Stimulated activated CD8-positive, alpha-beta memory T cell treated with anti-CD3 and anti-CD28 coated beads, Interleukin-15, amount 100 ng/mL, for 4 hours (primary cell): Measurements from ENCODE around the gene TBXAS1.

ENCODE experiments used
- DNase-seq, 2 donors: peaks; one replicate each; pipeline ENCODE4 v3.0.0-alpha.2; 2020; ENCODE audit warnings: low read depth in 2 of 2

Gene TBXAS1

DNA sequence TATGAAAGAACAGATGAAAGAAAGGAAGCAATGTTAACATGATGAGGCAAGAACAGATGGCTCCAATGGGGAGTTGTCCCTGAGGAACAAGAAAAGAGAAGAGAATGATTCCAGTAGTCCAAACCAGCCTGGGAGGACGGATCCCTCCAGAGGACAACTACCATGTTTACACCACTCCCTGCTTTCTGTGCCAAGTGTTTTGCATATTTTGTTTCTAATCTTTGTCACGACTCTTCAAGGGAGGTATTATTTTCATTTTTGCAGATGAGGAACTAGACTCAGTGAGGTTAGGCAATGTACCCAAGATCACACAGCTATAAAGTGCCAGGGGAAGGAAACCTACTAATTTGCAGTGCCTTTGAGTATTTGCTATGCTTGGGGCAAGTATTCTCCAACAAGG is 117.5 kb downstream of the TBXAS1 start:
- DNase-seq, result no peak

DNA sequence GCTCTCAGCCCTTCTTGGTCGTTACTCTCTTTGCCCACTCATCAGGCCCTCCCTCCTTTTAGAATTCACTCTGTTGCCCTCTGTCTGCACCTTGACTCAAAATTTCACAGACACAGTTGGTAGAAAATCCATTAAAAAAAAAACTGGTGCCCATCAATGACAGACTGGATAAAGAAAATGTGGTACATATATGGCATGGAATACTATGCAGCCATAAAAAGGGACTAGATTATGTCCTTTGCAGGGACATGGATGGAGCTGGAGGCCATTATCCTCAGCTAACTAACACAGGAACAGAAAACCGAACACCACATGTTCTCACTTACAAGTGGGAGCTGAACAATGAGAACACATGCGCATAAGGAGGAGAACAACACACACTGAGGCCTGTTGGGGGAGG is 118.0 kb downstream of the TBXAS1 start:
- no peak for DNase-seq

DNA sequence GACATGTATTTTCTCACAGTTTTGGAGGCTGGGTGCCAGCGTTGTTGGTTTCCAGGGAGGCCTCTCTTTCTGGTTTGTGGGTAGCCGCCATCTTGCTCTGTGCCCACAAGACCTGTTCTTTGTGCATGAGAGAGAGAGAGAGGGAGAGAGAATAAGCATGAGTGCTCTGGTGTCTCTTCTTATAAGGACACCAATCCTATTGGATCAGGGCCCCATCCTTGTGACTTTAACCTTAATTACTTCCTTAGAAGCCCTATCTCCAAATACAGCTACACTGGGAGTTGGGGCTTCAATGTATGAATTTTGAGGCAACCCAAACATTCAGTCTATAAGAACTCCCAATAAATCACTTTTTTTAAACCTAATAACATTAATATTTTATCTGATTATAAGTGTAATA is 119.1 kb downstream of the TBXAS1 start:
- DNase-seq, result no peak

DNA sequence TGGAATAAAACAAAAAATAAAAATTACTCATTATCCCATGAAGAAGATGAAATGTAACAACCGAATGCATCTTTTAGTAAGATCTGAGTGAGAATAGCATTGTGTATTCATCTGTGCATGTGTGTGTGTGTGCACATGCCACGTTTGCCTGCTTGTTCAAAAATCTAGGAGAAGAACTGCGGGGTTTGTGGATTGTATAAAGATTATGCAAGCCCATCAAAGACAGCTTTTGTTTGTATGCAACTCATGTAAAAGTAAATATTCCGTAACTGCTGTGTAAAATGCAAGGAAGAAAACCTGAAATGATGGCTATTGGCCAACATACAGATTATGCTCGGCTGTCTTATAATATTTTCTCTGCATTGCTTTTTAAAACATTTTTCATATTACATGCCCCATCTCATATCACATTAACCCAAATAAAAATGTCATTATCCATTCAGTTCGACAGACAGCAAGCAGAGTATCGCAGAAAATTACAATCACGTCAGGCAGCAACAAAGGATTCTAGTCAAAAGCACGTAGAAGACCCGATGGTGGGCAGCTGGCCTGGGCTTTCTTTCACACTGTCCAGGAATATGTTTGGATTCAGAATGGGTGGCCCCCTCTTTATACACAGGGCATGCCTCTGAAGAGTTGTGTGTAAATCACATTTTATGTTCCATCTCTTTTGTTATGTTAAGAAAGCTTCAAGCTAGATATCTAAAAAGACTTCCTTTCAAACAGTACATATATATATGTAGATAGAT is 119.7 kb downstream of the TBXAS1 start:
- DNase-seq, result no peak

DNA sequence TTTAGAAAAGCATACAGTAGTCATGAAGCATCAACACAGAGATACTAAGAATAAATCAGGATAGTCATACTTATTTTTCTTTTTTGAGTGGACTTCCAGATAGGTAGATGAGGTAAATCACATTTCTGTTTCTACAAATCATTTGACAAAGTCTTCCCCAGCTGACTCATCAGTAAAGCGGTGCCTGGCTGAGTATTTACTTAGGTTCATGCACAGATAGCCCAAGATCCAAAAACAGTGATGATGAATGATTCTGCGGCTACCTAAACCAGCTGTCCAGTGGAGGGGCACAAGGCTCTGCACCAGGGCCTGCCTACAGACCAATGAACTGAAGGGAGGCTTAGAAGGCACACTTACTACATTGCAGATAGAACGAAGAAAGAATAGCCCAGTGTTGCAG is 120.6 kb downstream of the TBXAS1 start:
- no peak for DNase-seq

DNA sequence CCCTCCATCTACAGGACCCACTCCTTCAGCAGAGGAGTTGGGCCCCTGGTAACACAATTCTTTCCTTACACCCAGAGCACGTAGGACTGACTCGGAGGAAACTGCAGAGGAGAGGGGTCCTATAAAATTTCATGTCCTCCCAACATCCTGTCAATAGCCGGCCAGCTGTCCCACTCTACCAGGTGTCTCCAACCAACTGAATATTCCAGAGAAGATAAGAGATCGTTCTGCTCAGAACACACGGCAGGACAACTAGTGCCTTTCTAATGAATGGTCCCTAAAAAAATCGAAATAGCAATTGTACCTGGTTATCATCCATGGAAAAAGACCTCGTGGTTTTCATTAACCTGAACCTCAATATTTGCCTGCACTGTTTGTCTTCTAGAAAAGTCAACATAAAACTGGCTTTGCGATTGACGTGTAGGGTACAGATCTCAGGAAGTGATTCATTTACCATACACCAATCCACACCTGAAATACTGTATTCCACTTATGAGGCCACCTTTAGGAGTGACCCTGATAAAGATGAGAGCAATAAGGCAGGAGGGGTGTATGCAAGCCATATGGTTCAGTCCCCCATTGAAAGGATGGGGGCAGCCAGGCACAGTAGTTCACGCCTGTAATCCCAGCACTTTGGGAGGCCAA is 121.9 kb downstream of the TBXAS1 start:
- no peak for DNase-seq

DNA sequence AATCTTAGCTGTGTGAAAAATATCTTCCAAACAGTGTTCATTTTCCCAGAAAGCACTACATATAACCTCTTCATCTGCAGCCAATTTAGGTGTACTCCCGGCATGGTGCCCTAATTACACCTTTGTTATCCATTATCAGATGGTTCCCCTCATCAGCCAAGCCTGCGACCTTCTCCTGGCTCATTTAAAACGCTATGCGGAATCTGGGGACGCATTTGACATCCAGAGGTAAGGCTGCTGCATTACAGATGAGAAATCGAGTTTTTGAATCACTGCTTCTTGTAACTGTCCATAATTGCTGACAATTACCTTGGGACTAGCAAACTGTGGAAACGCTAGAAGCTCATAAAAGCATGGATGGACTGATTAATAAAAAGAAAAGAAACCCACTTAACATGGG is 124.2 kb downstream of the TBXAS1 start:
- no peak for DNase-seq

DNA sequence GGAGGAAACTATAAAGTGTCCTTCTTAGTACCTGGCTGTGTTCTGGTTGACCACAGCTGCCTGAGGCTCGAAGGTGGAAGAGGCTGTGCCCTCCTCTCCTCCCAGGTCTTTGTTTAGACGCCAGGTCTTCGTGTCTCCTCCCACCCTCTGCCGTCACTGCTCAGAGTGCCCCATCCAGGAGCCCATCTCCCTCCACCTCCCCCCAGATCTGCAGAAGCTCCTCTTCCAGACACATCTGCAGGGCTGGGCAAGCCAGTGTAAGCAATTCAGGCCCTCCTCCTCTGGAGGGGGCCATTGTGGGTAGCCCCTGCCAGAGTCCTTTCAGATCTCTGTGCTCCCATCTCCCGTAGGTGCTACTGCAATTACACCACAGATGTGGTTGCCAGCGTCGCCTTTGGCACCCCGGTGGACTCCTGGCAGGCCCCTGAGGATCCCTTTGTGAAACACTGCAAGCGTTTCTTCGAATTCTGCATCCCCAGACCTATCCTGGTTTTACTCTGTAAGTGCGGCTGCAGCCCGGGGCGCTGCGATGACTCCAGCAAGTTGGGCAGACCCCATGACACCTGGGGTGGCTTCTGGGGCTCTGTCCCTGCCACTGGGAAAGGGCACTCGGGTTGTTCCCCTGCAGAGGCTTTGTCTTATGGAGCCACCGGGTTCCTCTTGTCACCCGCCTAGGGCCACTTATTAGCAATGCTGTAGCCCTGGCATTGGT is 126.2 kb downstream of the TBXAS1 start:
- DNase-seq, result no peak

DNA sequence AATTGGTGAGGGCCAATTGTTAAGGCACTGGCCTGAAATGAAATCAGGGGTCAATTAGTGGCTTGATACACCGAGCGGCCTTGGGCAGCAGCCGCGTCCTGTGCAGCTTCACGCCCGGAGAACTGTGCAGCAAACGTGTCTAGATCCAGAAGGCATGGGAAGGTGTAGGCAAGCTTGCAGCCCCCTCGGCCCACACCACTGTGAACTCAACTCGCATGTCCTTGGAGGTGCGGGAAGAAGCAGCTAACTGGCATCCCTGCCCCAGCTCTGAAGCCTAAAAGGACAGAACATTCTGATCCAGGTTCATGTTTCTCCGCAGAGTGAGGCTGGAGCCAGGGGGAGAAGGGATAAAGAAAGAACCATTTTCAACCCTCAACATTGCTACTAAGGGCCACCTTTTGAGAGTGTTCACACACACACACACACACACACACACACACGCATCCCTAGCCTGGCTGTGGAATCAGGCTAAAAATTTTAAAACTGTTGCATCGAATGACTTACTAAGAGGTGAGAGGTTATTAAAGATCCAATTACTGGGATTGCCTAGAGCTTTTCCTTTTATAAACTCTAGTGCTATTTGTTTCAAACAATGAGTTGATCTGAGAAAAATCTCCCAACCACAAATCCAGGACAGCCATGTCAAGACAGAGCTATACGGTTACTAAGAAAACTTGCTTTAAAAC is 129.7 kb downstream of the TBXAS1 start:
- DNase-seq, result no peak

DNA sequence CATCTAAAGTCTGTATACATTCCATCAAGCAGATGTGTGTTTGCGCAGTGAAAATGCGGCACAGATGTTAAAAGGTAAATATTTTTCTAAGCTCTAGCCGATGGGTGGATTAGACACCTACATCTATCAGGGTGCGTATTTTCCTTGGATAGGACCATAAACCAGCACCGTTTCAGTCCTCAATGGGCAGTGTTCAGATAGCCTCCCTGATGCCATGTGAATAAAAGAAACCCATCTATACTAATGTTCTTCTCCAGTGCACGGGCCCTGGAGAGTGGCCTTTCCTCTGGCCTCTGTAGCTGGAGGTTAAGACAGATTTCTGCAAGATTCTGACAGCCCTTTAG is 130.2 kb downstream of the TBXAS1 start:
- no peak for DNase-seq

DNA sequence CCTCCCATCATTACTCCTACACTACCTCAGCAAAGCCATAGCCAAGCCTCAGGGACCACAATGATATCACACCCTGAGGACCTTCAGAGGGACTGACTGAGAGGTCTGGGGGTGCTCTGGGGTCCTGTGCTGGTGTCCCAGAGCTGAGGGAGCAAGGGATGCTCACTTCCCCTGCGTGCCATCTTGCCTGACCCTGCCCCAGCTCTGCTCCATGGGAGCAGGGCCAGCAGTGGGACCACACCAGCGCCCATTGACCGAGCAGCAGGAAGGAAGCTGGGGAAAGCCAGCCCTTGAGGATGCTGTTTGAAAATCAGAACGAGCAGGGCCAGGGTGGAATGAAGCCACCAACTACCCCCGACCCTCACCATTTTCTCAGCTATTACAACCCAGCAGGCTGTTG is 130.7 kb downstream of the TBXAS1 start:
- no peak for DNase-seq

DNA sequence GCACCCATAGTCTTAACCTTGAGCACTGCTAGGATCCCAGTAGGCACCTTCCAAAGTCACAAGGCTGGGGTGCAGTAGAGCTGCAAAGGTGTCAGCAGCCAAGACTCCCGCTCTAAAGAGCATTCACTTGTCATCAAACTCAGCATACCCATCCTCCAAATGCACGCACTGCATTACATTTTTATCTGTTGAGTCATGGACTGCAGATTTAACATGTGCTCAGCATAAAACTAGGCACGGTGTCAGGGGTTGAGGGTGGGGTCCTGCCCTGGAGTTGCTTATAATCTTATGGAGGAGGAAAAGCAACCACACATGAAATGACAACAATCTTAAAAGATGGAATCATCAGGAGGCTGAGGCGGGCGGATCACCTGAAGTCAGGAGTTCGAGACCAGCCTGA is 131.1 kb downstream of the TBXAS1 start:
- no peak for DNase-seq

DNA sequence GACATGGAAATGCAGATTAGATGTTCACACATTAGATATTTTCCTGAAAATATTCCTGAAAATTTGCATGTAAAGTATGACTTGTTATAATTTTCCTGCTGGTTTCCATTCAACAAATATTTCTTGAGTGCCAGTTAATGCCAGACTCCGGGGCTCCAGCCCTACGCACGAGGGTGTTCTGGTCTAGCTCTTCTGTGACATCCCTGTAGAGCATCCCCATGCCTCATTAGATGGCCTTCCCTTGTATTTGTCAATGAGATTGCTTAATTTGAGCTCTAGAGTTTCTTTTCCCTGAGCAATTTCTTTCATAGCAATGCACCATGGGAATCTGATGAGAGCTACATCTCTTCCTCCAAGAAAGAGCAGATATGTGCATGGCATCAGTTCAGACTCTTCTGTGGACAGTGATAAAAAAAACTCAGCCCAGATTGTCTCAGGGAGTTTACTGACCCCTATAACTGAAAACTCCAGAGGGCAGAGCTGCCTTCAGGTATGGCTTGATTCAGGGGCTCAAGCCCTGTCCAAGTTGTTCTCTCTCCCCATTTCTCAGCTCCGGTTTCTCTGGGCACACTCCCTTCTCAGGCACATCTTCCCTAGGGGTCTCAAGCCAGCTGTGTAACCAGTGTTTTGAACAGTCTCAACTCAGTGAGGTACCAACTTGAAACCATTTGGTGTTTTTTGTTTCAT is 137.0 kb downstream of the TBXAS1 start:
- DNase-seq, result no peak

DNA sequence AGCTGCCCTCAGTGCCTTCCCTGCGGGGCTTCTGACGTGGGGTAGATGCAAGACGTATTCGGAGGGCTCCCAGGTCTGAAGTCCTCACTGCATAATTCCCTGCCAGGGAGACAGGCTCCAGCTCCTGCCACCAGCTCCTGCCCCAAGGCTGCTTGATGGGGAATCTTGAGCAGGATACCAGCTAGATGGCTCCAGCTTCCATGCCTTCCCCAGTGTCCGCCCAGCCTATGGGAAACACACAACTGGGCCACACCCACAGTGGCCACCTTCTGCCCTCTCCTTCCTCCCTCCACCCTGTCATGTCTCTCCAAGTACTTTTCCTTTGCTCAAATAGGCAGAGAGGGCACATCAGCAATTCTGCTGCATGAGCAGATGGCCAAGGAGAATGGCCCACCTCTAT is 137.9 kb downstream of the TBXAS1 start:
- no peak for DNase-seq

DNA sequence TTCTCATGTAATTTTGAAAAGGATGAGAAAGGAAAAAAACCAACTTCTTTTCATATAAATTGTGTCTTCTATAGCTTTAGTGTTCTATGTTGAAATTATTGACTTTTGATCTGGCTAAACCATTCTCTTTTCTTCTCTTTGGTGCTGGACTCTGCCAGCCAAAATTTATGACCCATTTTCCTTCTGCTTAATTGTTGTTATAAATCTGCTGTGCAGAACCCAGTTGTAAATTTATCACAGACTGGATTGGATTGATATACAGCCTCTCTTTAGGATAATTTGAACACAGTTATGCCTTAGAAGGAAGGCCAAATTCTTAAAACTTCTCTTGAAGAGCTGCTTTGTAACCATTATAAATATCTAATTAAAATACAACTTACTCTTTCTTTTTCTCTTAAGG is 139.9 kb downstream of the TBXAS1 start:
- DNase-seq, result no peak

DNA sequence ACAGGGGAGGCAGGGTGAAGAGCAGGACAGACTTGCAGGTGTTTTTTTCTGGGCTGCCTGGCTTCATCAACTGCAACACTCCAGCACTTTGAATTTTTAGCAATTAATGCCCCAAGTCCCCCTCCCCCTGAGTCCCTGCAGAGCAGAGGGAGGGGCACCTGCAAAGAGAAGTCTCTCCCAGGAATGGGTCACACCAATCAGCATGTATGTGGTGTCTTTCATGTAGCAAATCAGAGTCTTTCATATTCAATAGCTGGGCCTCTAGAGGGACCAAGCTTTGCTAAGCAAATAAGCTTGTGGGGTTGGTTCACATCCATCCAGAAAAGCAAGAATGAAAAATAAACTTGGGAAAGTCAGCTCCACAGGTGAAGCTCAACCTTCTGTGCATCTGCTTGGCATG is 143.0 kb downstream of the TBXAS1 start:
- DNase-seq, result no peak

DNA sequence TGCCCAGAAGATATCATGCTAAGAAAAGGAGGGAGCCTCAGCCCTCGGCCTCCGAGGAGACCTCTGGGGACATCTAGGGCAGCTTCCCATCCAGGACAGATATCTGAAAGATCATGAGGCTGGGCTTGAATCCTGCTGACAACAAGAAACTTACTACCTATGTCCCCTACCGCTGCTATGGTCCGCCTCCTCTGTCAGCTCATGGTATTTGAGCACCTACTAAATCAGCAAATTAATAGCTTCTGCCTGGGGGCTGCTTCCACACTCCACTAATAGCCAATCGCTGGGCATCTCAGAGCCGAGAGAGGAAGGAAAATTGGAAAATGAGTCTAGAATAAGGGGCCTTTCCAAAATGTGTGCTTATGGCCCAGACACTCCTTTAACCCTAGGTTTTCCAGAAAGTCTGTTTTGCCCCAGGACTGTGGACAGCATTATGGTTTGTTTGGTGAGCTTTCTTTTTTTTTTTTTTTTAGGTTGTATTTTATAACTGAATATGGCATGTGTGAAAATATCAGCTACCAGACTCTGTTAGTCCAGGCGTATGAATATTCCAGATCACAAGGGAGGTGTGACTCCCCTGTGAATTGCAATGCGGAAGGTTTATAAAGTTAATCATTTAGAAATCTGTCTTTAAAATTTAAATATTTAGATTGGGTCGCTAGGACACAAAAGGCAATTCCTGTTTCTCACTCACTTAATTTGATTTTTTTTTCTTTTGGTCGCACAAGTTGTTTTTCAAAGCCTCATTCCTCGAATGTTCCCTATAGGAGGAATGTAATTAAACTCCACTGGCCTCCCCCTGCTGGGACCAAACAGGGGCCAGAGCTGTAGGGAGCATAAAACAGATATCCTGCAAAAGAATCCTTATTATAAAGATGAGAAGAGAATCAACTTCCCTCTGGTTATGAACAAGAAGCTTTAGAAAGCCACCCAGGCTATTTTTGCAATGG is 144.3 kb downstream of the TBXAS1 start:
- no peak for DNase-seq

DNA sequence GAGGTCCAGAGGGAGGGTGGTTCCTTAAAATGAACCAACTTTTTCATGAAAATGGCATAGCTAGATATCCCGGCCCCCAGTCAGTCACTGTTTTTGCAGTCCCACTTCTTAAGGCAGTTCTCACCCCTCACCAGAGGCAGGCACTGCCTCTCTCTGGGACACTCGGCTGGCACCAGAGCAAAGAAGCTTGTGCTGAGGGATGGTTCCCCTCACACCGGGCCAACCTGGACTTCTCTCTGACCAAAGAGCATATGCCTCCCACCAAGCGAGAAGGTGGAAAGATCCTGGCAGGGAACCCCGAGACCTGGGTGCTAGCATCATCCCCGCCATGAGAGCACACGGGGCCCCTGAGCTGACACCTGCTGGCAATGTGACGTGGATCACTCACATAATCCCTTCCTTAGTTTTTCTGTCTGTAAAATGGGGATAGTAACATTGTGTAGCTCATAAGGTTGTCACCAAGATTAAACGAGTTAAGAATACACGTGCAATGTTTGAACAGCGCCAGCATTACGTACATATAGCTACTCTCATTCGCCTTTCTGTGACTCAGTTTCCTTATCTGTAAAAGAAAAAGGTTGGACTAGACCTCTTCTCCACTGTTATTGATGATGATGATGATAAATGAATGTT is 145.2 kb downstream of the TBXAS1 start:
- no peak for DNase-seq

DNA sequence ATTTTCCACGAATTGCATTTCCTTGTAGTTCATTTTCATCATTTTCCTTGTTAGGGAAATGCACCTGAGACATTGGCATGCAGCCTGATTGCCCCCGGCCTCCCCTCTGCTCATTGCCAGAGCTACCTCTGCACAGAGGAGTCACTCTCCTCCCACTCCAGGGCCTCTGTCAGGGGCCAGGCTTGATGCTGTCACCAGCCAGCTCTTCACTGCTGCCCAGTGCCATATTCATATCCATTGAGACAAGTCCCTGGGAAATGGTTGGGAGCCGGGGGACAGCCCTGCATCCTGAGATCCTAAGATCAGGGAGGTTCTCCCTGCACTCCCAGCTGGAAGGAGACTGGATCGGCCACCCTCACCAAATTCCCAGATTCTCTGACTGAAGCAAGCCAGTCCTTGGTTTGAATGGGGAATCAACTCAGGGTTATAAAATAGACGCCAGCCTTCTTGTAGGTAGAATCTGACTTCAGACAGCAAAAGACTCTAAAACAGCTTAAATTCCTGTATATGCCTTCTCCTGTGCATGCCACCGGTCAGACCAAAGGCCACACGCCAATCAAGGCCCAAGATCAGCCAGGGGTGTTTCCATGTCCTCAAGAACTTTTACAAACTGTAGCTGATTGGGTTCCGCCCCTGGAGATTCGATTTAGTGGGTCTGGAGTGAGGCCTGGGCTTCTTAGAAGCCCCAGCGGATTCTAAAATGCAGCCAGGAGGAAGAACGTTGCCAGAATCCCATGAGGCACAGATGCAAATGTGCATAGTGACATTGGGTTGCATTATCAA is 147.2 kb downstream of the TBXAS1 start:
- no peak for DNase-seq
